ENCODE data around the gene EGFR.

DNA sequence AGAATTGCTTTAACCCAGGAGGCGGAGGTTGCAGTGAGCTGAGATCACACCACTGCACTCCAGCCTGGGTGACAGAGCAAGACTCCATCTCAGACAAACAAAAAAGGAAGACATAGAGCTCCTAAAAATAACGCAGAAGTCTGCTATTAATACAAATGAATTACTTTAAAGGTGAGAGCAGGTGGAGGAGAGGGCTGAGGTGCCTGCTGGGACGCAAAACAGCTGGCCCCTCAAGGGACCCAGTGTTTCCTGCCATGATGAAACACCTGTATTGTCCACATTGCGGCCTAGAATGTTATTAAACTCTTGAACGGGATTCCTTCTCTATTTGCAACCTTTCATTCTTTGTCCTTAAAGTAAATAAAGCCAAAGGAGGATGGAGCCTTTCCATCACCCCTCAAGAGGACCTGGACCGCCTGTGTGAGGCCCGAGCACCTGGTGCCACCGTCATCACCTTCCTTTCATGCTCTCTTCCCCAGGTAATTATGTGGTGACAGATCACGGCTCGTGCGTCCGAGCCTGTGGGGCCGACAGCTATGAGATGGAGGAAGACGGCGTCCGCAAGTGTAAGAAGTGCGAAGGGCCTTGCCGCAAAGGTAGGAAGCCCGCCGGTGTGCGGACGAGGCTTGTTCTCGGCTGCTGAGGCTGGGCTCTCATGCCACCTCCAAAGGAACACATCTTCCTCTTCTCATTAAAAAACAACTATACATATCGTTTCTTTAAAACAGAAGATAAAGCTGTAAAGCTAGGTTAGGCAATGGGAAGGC, 136.7 kb downstream of the EGFR start:
- no peak for TF ChIP-seq POLR2A (IDR thresholded peaks at IDR 0.05)
- TF ChIP-seq, protein P1, sequence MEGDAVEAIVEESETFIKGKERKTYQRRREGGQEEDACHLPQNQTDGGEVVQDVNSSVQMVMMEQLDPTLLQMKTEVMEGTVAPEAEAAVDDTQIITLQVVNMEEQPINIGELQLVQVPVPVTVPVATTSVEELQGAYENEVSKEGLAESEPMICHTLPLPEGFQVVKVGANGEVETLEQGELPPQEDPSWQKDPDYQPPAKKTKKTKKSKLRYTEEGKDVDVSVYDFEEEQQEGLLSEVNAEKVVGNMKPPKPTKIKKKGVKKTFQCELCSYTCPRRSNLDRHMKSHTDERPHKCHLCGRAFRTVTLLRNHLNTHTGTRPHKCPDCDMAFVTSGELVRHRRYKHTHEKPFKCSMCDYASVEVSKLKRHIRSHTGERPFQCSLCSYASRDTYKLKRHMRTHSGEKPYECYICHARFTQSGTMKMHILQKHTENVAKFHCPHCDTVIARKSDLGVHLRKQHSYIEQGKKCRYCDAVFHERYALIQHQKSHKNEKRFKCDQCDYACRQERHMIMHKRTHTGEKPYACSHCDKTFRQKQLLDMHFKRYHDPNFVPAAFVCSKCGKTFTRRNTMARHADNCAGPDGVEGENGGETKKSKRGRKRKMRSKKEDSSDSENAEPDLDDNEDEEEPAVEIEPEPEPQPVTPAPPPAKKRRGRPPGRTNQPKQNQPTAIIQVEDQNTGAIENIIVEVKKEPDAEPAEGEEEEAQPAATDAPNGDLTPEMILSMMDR (IDR thresholded peaks at IDR 0.05) = no peak

Data from heart left ventricle (tissue), 13 donors.